Panc1 (cell line): Measurements from ENCODE around the gene ATP5PB. TPM values are rescaled to one million over a fixed set of nuclear protein-coding genes. Genes with fewer than 3 reads are reported as not detected.

Source experiments
- ATAC-seq: fragments of 200-7000 bp; cut with Tn5 transposase; 2 replicates; pipeline ENCODE4 v1.9.1; 2020; ENCODE audit warnings: mild to moderate bottlenecking, moderate library complexity
- BruUV-seq: library from RNA; stranded (reverse); fragments of 400-500 nt; replicated peaks from 2 replicates; lab custom pipeline; 2021; lab: Mats Ljungman, UMichigan
- CTCF ChIA-PET: fragments of 300-600 bp; sonication (Branson Sonifier 250); formaldehyde crosslinking; loops from one replicate; lab custom pipeline; 2022; ENCODE audit warnings: antibody characterized with exemption; lab: Charles Lee
- POLR2A ChIA-PET: fragments of 300-600 bp; sonication (Branson Sonifier 250); formaldehyde crosslinking; loops from one replicate; lab custom pipeline; 2022; ENCODE audit warnings: antibody characterized with exemption; lab: Charles Lee
- DNase-seq: peaks from one replicate; pipeline ENCODE4 v3.0.0-alpha.2; 2010; ENCODE audit warnings: low read depth, low spot score
- H3K27ac ChIP-seq: 2 replicates; pipeline ENCODE4 v1.5.1; 2011; ENCODE audit warnings: mild to moderate bottlenecking, low read length, inconsistent platforms
- H3K27me3 ChIP-seq: fragments of 200-500 bp; sonication (Bioruptor generic); 2 replicates; pipeline ENCODE4 v1.6.0; 2014; ENCODE audit warnings: low read length, inconsistent platforms; ENCODE audit not compliant: control insufficient read depth, insufficient read depth
- H3K36me3 ChIP-seq: fragments of 200-500 bp; sonication (Bioruptor generic); 2 replicates; pipeline ENCODE4 v1.5.1; 2014; ENCODE audit warnings: inconsistent platforms, mild to moderate bottlenecking, low read length, moderate library complexity; ENCODE audit not compliant: control insufficient read depth, insufficient read depth
- H3K4me1 ChIP-seq: 2 replicates; pipeline ENCODE4 v1.5.1; 2011; ENCODE audit warnings: inconsistent platforms, mild to moderate bottlenecking, low read length, moderate library complexity; ENCODE audit not compliant: control insufficient read depth, insufficient read depth
- H3K4me3 ChIP-seq, 2 experiments: 2 replicates each; pipeline ENCODE4 v1.5.1; 2011 to 2012; ENCODE audit warnings: low read depth in 2 of 2, low read length in 2 of 2, mild to moderate bottlenecking in 2 of 2, inconsistent platforms in 1 of 2, moderate library complexity in 1 of 2
- H3K9me3 ChIP-seq: fragments of 200-500 bp; sonication (Bioruptor generic); 2 replicates; pipeline ENCODE4 v1.5.1; 2014; ENCODE audit warnings: low read depth, mild to moderate bottlenecking, inconsistent platforms, low read length, moderate library complexity; ENCODE audit not compliant: control insufficient read depth, insufficient read depth
- POLR2AphosphoS5 ChIP-seq: IDR thresholded peaks from 2 replicates; pipeline ENCODE4 v1.6.1; 2012; ENCODE audit warnings: mild to moderate bottlenecking, low read depth, low read length, moderate library complexity
- SIN3A ChIP-seq: IDR thresholded peaks from 2 replicates; pipeline ENCODE4 v1.6.1; 2012; ENCODE audit warnings: low read depth, mild to moderate bottlenecking, low read length, moderate library complexity, borderline replicate concordance; ENCODE audit not compliant: insufficient read depth
- TCF7L2 ChIP-seq: IDR thresholded peaks from 2 replicates; pipeline ENCODE4 v1.6.1; 2011; ENCODE audit warnings: mild to moderate bottlenecking, low read depth, low read length, inconsistent platforms
- in situ Hi-C: cut with HindIII; loops from 2 replicates; pipeline ENCODE4 v1.10.0; 2016; ENCODE audit warnings: low sequenced_read_pairs, low pct_unique_long_range_greater_than_20kb
- intact Hi-C: fragments of 100-400 bp; cut with micrococcal nuclease; formaldehyde crosslinking; loops from one replicate; pipeline ENCODE4 v1.10.0; 2022; ENCODE audit not compliant: unreplicated experiment
- total RNA-seq: library from RNA; stranded (reverse); gene quantifications from one replicate; pipeline ENCODE4 v1.2.1, GENCODE V29; 2021; ENCODE audit not compliant: unreplicated experiment
- TF ChIP-seq, protein P1 (sequence below), 2 experiments: IDR thresholded peaks; 2 replicates each; pipeline ENCODE4 v1.6.1; 2011 to 2012; ENCODE audit warnings: low read depth in 2 of 2, control low read depth in 1 of 2, low read length in 1 of 2, mild to moderate bottlenecking in 1 of 2, moderate library complexity in 1 of 2; ENCODE audit not compliant: insufficient read depth in 1 of 2
- TF ChIP-seq, protein P2 (sequence below): fragments of 450-650 bp; IDR thresholded peaks from 2 replicates; pipeline ENCODE4 v1.5.1; 2017; ENCODE audit warnings: mild to moderate bottlenecking

The ATP5PB gene
- total RNA-seq, 1 experiment from 2014 or later, result 178 TPM

GRCh38 chr1:111415461-111415860, 33.8 kb upstream of the ATP5PB start:
- intact Hi-C loops (no loop called here), in situ Hi-C loops (no loop called here)
- TF ChIP-seq, protein P1, sequence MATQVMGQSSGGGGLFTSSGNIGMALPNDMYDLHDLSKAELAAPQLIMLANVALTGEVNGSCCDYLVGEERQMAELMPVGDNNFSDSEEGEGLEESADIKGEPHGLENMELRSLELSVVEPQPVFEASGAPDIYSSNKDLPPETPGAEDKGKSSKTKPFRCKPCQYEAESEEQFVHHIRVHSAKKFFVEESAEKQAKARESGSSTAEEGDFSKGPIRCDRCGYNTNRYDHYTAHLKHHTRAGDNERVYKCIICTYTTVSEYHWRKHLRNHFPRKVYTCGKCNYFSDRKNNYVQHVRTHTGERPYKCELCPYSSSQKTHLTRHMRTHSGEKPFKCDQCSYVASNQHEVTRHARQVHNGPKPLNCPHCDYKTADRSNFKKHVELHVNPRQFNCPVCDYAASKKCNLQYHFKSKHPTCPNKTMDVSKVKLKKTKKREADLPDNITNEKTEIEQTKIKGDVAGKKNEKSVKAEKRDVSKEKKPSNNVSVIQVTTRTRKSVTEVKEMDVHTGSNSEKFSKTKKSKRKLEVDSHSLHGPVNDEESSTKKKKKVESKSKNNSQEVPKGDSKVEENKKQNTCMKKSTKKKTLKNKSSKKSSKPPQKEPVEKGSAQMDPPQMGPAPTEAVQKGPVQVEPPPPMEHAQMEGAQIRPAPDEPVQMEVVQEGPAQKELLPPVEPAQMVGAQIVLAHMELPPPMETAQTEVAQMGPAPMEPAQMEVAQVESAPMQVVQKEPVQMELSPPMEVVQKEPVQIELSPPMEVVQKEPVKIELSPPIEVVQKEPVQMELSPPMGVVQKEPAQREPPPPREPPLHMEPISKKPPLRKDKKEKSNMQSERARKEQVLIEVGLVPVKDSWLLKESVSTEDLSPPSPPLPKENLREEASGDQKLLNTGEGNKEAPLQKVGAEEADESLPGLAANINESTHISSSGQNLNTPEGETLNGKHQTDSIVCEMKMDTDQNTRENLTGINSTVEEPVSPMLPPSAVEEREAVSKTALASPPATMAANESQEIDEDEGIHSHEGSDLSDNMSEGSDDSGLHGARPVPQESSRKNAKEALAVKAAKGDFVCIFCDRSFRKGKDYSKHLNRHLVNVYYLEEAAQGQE (IDR thresholded peaks at IDR 0.05; ENCODE audit: insufficient read depth in 1 of 2, low read depth in 2 of 2, low read length in 1 of 2), result no peak
- TF ChIP-seq POLR2AphosphoS5 (no peak), SIN3A (no peak), TCF7L2 (no peak)
- TF ChIP-seq, protein P2, sequence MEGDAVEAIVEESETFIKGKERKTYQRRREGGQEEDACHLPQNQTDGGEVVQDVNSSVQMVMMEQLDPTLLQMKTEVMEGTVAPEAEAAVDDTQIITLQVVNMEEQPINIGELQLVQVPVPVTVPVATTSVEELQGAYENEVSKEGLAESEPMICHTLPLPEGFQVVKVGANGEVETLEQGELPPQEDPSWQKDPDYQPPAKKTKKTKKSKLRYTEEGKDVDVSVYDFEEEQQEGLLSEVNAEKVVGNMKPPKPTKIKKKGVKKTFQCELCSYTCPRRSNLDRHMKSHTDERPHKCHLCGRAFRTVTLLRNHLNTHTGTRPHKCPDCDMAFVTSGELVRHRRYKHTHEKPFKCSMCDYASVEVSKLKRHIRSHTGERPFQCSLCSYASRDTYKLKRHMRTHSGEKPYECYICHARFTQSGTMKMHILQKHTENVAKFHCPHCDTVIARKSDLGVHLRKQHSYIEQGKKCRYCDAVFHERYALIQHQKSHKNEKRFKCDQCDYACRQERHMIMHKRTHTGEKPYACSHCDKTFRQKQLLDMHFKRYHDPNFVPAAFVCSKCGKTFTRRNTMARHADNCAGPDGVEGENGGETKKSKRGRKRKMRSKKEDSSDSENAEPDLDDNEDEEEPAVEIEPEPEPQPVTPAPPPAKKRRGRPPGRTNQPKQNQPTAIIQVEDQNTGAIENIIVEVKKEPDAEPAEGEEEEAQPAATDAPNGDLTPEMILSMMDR, result no peak
- ChIA-PET POLR2A (no interaction called here), CTCF (no interaction called here)
- Histone ChIP-seq H3K27me3 (0 out of 2 replicates have a peak, but pooled peaks cover 2% of the 10 kb centered on the region), H3K4me3 (no peak overlapping the region), H3K4me1 (no peaks in the 10 kb centered on the region), H3K36me3 (no peaks in the 10 kb centered on the region), H3K27ac (no peak overlapping the region), H3K9me3 (no peaks in the 10 kb centered on the region)
- DNase-seq (no peak), ATAC-seq (no peak)
- no TSS peak for BruUV-seq

- Histone ChIP-seq H3K27ac (no peak overlapping the region), H3K4me3 (no peak overlapping the region), H3K4me1 (no peaks in the 10 kb centered on the region), H3K36me3 (no peaks in the 10 kb centered on the region), H3K9me3 (no peaks in the 10 kb centered on the region), H3K27me3 (0 out of 2 replicates have a peak, but pooled peaks cover 2% of the 10 kb centered on the region)
- no TSS peak for BruUV-seq
- TF ChIP-seq, protein P2, result no peak
- TF ChIP-seq SIN3A (no peak), POLR2AphosphoS5 (no peak), TCF7L2 (no peak)
- TF ChIP-seq, protein P1 (IDR thresholded peaks at IDR 0.05; ENCODE audit: insufficient read depth in 1 of 2, low read depth in 2 of 2, low read length in 1 of 2), result no peak
- intact Hi-C loops (no loop called here), in situ Hi-C loops (no loop called here)
- ATAC-seq (no peak), DNase-seq (no peak)
- ChIA-PET CTCF (no interaction called here), POLR2A (no interaction called here)
Measured at GRCh38 chr1:111417755-111418154, 31.5 kb upstream of the ATP5PB start.
